HG03108 (cell line): ENCODE measurements around the gene TMEM150A.
A peak's percentile ranks its signal among the peaks of the same experiment; 100 is the strongest.
"Not testable (repeated sequence)": the region's sequence is repeated elsewhere in the genome, so short reads cannot be mapped to it uniquely, and the experiment has no call there.

Experiments used
- ATAC-seq: cut with Tn5 transposase; IDR thresholded peaks from one replicate; pipeline ENCODE4 v1.9.1; 2021; ENCODE audit warnings: moderate library complexity; ENCODE audit not compliant: unreplicated experiment

TMEM150A gene

DNA sequence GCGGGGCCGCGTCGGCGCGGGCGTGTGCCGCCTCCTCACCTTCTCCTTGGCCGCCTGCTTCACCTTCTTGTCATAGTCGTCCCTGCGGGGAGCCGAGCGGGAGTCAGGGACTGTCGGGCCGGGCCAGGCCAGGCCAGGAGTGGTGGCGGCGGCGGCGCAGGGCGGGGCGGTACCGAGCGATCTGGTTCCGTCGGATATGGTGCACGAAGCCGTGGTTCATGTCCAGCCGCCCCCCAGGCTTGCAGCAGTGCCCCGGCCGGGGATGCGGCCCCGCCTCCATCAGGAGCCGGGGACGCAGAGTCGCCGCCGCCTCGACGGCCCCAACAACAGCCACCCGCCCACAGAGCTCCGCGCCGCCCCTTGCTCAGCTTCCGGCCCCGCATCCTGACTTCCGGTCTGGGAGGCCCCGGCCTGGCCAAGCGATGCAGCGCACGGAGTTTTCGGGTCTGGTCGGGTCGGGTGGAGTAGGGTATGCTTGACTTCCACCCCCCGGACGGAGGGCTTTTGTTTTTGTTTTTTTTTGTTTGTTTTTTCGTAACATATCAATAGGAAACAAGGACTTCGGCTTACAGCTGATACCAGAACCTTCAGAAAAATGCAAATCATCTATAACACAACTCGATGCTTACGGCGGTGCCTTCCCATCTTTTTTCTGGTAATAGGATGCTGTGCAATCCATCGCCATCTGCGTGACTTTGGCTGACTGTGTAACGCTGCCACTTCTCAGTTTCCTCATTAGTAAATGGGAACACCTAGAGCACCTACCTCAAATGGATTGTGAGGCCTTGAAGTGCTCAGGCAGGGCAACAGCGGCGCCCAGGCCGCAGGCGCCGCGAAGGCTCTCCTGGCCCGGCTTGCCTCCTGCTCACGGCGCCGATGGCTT is 9.4 kb upstream of the TMEM150A start, which contains the start of gene C2orf68:
C2orf68 (minus strand) TSS at position 362 of the 883 bp plus-strand sequence; CDS start at position 280, 82 bp downstream.
- ATAC-seq, result peak; percentile 69

GRCh38 chr2:85611217-85611704 is 8.8 kb upstream of the TMEM150A start:
- ATAC-seq, result no peak

GRCh38 chr2:85607268-85608215 is 5.0 kb upstream of the TMEM150A start:
- ATAC-seq, result no peak

DNA sequence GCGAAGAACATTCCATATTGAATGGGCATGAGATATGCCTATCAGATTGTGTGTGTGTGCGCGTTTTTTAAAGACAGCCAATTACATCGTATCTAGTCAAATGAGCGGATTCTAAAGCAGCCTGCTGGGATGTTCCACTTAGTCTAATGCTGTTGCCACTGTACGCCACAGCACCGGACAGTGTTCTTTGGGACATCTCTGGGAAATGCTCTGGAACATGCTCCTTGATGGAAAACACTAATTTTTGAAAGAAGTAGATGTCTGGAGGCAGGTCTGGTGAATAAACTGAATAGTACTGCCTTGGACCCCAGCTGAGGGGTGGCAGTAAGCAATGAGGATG is 3.6 kb upstream of the TMEM150A start:
- no peak for ATAC-seq

GRCh38 chr2:85605406-85606115 is 3.1 kb upstream of the TMEM150A start:
- ATAC-seq, result no peak

GRCh38 chr2:85604568-85605339 is 2.3 kb upstream of the TMEM150A start:
- no peak for ATAC-seq

DNA sequence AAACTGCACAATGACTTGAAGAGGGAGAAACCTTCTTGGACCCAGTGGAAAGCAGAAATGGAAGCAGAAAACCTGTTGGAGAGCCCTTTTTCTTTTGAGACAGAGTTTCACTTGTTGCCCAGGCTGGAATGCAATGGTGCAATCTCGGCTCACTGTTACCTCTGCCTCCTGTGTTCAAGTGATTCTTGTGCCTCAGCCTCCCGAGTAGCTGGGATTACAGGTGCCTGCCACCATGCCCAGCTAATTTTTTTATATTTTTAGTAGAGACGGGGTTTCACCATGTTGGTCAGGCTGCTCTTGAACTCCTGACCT is 1.6 kb upstream of the TMEM150A start:
- not testable (repeated sequence) for ATAC-seq

DNA sequence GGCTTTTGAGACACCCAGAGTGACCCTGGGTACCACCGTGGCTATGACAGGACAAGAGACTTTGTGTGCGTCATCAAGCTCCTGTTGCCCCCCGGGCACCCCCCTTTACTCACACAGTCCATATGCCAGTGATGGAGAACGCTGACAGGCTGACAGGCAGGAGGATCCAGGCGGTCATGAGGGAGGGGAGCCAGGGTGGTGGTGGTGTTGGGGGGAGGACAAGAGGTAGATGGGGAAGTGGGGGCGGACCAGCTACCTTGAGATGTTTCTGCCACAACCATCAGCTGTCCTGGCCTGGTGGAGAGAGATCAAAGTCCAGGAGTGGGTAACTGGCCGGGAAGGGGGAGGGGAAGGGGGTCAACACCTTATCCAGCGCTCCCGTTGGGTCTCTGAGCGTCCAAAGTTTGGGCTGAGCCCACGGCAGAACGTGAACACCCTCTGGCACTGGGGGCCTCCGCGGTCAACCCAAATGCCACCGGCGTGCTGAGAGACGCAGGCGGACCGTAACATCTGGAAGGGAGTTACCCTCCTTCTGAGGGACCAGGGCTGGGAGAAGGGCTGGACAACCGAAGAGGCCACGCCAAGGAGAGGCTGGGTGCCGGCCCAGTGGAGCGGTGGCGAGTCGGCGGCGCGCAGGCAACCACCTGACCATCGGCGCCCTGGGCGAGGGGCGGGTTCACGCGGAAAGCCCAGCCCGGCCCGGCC is 575 bp downstream of the TMEM150A start:
- peak; percentile 23 for ATAC-seq

- no peak for ATAC-seq
Observed at GRCh38 chr2:85600951-85601770, 1.3 kb downstream of the TMEM150A start.

DNA sequence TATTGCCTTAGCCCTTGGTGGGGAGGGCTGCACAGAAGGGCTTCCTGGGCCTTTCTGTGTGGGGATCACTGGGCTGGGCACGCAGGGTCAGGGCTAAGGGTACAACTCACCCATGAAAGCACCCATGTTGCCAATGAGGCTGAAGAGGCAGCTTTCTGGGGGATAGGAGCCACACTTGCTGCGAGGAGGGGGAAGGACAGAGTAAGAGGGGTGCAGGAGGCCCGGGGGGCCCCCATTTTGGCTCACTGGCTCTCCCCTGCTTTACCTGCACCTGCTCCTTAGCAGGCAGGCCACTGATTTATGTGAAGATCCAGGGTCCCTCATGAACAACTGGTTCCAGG is 2.3 kb downstream of the TMEM150A start:
- no peak for ATAC-seq

DNA sequence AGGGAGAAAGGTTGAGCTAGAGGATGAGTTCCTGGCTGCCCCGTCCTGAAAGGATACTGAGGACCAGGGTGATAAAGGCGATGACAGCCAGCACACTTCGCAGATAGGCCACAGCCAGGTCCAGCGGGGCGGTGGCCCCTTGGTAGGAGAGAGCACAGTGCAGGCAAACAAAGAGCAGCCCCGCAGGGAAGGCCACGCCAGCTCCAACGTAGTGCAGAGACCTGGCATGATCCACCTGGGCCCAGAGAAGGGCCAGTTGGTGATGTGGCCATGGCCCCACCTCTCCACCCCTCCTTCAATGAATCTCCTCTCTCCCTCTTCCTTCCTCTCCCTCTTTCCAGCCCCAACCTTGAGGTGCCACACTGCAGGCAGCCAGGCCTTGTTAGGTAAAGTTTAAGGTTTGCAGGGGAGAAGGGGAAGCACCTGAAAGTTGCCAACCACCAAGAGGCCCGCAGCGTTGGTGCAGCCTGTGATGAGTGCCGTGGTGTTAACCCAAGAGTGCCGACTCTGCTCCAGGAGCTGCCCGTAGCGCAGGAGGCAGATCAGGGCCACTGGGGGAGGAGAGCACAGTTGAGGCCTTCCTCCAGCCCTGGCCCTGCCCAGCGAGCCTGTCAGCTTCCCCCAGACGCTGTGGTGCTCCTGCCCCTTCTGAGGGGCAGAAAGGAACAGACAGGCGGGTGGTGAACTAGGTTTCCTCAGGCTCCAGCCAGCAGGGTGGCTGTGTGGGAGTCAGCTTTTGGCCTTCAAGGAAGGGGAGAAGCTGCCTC is 2.8 kb downstream of the TMEM150A start:
- no peak for ATAC-seq

- no peak for ATAC-seq
Observed at GRCh38 chr2:85598594-85599340, 3.7 kb downstream of the TMEM150A start.

DNA sequence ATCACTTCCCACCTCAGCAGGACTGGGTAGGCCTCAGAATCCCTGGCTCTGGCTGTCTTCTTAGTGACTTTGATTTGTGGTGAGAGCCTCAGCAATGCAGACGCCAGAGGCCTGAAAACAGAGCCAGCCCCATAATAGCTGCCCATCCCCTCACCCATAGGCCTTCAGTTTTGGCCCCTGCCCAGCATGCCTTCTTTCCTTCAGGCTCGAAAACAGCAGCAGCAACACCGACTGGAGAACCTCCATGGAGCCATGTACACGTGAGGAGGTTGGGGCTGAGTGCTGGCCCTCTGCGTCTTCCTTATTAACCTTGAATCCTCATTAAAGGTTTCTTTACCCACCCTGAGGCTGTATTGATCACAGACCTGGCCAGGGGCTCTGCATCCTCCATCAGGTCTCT is 5.3 kb downstream of the TMEM150A start:
- ATAC-seq, result no peak

DNA sequence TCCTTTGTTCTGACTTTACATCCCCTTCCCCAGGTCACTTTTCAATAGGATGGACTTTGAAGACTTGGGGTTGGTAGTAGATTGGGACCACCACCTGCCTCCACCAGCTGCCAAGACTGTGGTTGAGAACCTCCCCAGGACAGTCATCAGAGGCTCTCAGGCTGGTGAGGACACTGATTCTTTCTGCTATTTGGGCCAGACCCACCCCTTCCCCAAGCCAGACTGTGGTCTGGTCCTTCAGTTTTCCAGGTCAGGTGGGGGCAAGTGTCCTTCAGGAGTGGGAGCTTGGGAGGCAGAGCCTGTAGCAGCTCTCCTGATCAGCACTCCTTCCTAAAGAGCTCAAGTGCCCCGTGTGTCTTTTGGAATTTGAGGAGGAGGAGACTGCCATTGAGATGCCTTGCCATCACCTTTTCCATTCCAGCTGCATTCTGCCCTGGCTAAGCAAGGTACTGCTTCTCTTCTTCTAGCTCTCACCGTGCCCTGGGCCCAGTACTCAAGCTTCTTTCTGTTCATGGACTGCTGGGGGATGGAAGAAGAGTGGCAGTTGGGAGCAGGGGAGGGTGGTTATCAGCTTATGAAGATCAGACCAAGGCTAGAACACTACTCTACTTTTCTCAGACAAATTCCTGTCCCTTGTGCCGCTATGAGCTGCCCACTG is 5.9 kb downstream of the TMEM150A start:
- no peak for ATAC-seq

GRCh38 chr2:85596026-85596333 is 6.5 kb downstream of the TMEM150A start:
- no peak for ATAC-seq

- peak; percentile 98 for ATAC-seq
Observed at GRCh38 chr2:85595301-85596025, 7.0 kb downstream of the TMEM150A start, which contains the start of gene RNF181. TSS of gene RNF181 (plus strand) at chr2:85595745. CDS start at chr2:85595764, 19 bp downstream.
